Measurements from ENCODE around the gene ANLN.

GRCh38 chr7:36486336-36486735, 96.7 kb downstream of the ANLN start:
- TF ChIP-seq POLR2A (IDR thresholded peaks at IDR 0.05) (no peak), CTCF (IDR thresholded peaks at IDR 0.05) (no peak), EP300 (IDR thresholded peaks at IDR 0.05) (no peak), POLR2AphosphoS5 (IDR thresholded peaks at IDR 0.05) (no peak)
